A549 (cell line): ENCODE measurements around the gene GPR55. TPM values are rescaled to one million over a fixed set of nuclear protein-coding genes. Genes with fewer than 3 reads are reported as not detected.

ENCODE experiments used
- ATAC-seq, 2 experiments: fragments of 200-7000 bp in 1 of 2; fragments of >200 bp in 1 of 2; cut with Nextera tagmentation in 1 of 2; cut with Tn5 transposase in 1 of 2; 3 replicates each; pipeline versions ENCODE4 v1.8.0 to v1.9.1; 2018 to 2020; ENCODE audit warnings: mild to moderate bottlenecking in 1 of 2, moderate library complexity in 1 of 2
- CTCF ChIA-PET: fragments of 300-600 bp; sonication (Branson Sonifier 250); formaldehyde crosslinking; extraction: SDS; loops from one replicate; lab custom pipeline; 2021; ENCODE audit warnings: antibody characterized with exemption, inconsistent platforms; lab: Yijun Ruan, JAX
- POLR2A ChIA-PET: fragments of 350-600 bp; formaldehyde crosslinking; extraction: SDS; loops from one replicate; lab custom pipeline; 2021; ENCODE audit warnings: antibody characterized with exemption, inconsistent platforms; lab: Yijun Ruan, JAX
- DNase-seq, 2 experiments: peaks; one replicate each; pipeline versions ENCODE4 v3.0.0 to v3.0.0-alpha.2; 2011 to 2016; ENCODE audit warnings: low read depth in 1 of 2, low spot score in 1 of 2
- FAIRE-seq: peaks from 2 replicates; lab custom pipeline; 2011; peaks lifted over from hg19 to GRCh38; lab: Jason Lieb, UNC
- H3K27ac ChIP-seq, 2 experiments: fragments of >200 bp; sonication (Bioruptor Twin); formaldehyde crosslinking; 3 replicates each; pipeline ENCODE4 v1.5.1; 2016 to 2017
- H3K4me1 ChIP-seq: fragments of >200 bp; sonication (Bioruptor Twin); formaldehyde crosslinking; 3 replicates; pipeline ENCODE4 v1.6.1; 2016
- H3K4me2 ChIP-seq: fragments of >200 bp; sonication (Bioruptor Twin); formaldehyde crosslinking; 3 replicates; pipeline ENCODE4 v1.6.1; 2016
- H3K4me3 ChIP-seq: fragments of >200 bp; sonication (Bioruptor Twin); formaldehyde crosslinking; 3 replicates; pipeline ENCODE4 v1.5.1; 2016
- H3K9me3 ChIP-seq: fragments of >200 bp; sonication (Bioruptor Twin); formaldehyde crosslinking; 3 replicates; pipeline ENCODE4 v1.6.1; 2016
- BCL3 ChIP-seq: fragments of >200 bp; sonication (Bioruptor Twin); formaldehyde crosslinking; IDR thresholded peaks from 3 replicates; pipeline ENCODE4 v1.6.1; 2016
- BHLHE40 ChIP-seq: IDR thresholded peaks from 2 replicates; pipeline ENCODE4 v1.6.1; 2012; ENCODE audit warnings: low read depth, low read length, inconsistent platforms
- CBX2 ChIP-seq: fragments of 200-600 bp; sonication (generic); IDR thresholded peaks from 2 replicates; pipeline ENCODE4 v1.6.1; 2016; ENCODE audit warnings: low read depth, mild to moderate bottlenecking, borderline replicate concordance
- E2F6 ChIP-seq: IDR thresholded peaks from 2 replicates; pipeline ENCODE4 v1.6.1; 2012; ENCODE audit warnings: low read depth, borderline replicate concordance
- EHF ChIP-seq: fragments of 250-450 bp; sonication (Bioruptor Pico); IDR thresholded peaks from 2 replicates; pipeline ENCODE4 v1.5.0; 2020; ENCODE audit warnings: mild to moderate bottlenecking
- ESRRA ChIP-seq: fragments of 150-350 bp; IDR thresholded peaks from 2 replicates; pipeline ENCODE4 v1.6.1; 2014; ENCODE audit warnings: mild to moderate bottlenecking, low read length, borderline replicate concordance
- FOSL2 ChIP-seq, 2 experiments: fragments of 450-650 bp in 1 of 2; fragments of >200 bp in 1 of 2; sonication (Bioruptor Twin) in 1 of 2; formaldehyde crosslinking; IDR thresholded peaks; 2 replicates each; pipeline versions ENCODE4 v1.5.0 to v1.6.1; 2016 to 2020; ENCODE audit warnings: mild to moderate bottlenecking in 1 of 2, moderate library complexity in 1 of 2
- HES2 ChIP-seq: fragments of >200 bp; sonication (Bioruptor Twin); formaldehyde crosslinking; IDR thresholded peaks from 2 replicates; pipeline ENCODE4 v1.6.1; 2016
- HMGXB4 ChIP-seq: fragments of 250-450 bp; sonication (Bioruptor Pico); IDR thresholded peaks from 2 replicates; pipeline ENCODE4 v1.5.0; 2021; ENCODE audit warnings: mild to moderate bottlenecking, moderate library complexity, borderline replicate concordance
- HOXB13 ChIP-seq: fragments of 250-450 bp; sonication (Bioruptor Pico); IDR thresholded peaks from 2 replicates; pipeline ENCODE4 v1.5.0; 2020; ENCODE audit warnings: low read depth, mild to moderate bottlenecking, moderate library complexity
- HOXB5 ChIP-seq: fragments of 250-450 bp; sonication (Bioruptor Pico); IDR thresholded peaks from 2 replicates; pipeline ENCODE4 v1.5.0; 2020; ENCODE audit warnings: mild to moderate bottlenecking, moderate library complexity
- JUN ChIP-seq, 2 experiments: fragments of >200 bp; sonication (Bioruptor Twin); formaldehyde crosslinking; IDR thresholded peaks; 2 replicates in 1 of 2; 3 replicates in 1 of 2; pipeline ENCODE4 v1.6.1; 2016 to 2017
- JUNB ChIP-seq: fragments of >200 bp; sonication (Bioruptor Twin); formaldehyde crosslinking; IDR thresholded peaks from 2 replicates; pipeline ENCODE4 v1.6.1; 2016
- MAX ChIP-seq: IDR thresholded peaks from 2 replicates; pipeline ENCODE4 v1.6.1; 2012
- MYC ChIP-seq: IDR thresholded peaks from 2 replicates; pipeline ENCODE4 v1.6.1; 2012; ENCODE audit warnings: mild to moderate bottlenecking, inconsistent platforms, low read length, improper control_type of control experiment, borderline replicate concordance
- POLR2AphosphoS2 ChIP-seq: conservative IDR thresholded peaks from 2 replicates; pipeline ENCODE4 v1.6.1; 2012; ENCODE audit warnings: low read length, improper control_type of control experiment, inconsistent platforms
- RCOR1 ChIP-seq: fragments of 150-350 bp; IDR thresholded peaks from 2 replicates; pipeline ENCODE4 v1.6.1; 2014; ENCODE audit warnings: antibody characterized with exemption, low read length, low read depth
- SMC3 ChIP-seq: fragments of >200 bp; sonication (Bioruptor Twin); formaldehyde crosslinking; IDR thresholded peaks from 3 replicates; pipeline ENCODE4 v1.6.1; 2018; ENCODE audit warnings: inconsistent platforms
- USF2 ChIP-seq: fragments of 450-650 bp; IDR thresholded peaks from 2 replicates; pipeline ENCODE4 v1.6.1; 2014; ENCODE audit warnings: antibody characterized with exemption
- ZSCAN20 ChIP-seq: fragments of 250-450 bp; sonication (Bioruptor Pico); IDR thresholded peaks from 2 replicates; pipeline ENCODE4 v1.8.0; 2022; ENCODE audit warnings: mild to moderate bottlenecking, moderate library complexity
- WGBS: methylation state at CpG from one replicate; pipeline ENCODE4 v1.1.6; 2017; ENCODE audit errors: missing lambda C conversion rate; 5-methylcytosine and 5-hydroxymethylcytosine counted together
- polyA plus RNA-seq, 4 experiments: library from polyadenylated mRNA; depleted of rRNA in 3 of 4; stranded (reverse); fragments of >200 nt; fragmentation: RNase III in 1 of 4; extraction: RNeasy Plus Mini Kit Qiagen cat#74134 plus additional on column Dnase treatment in 1 of 4; gene quantifications; 2 replicates in 3 of 4; 3 replicates in 1 of 4; pipeline ENCODE4 v1.2.3, GENCODE V29; 2011 to 2017

GPR55 gene
- polyA plus RNA-seq, 2 of the 4 experiments (the other 2 are of a cell fraction) = not detected

GRCh38 chr2:230878599-230879188 lies 46.3 kb downstream of the GPR55 start:
- Histone ChIP-seq H3K4me1 (no peaks in the 10 kb centered on the region), H3K4me3 (no peak overlapping the region), H3K4me2 (no peak overlapping the region), H3K27ac (no peak overlapping the region), H3K9me3 (no peaks in the 10 kb centered on the region)
- ChIA-PET POLR2A (no interaction called here), CTCF (interaction anchor here (0.6 to 1.2 kb wide), 7 partner anchors 12 to 109 kb away, joined by 3 to 6 read pairs (median 3); no protein-coding TSS in a partner anchor)
- TF ChIP-seq MAX (no peak), FOSL2 (IDR thresholded peaks at IDR 0.05) (no peak), FOSL2 (CRISPR knock-in tag; IDR thresholded peaks at IDR 0.05) (no peak), USF2 (no peak), ESRRA (no peak), SMC3 (no peak), JUNB (no peak)
- DNase-seq (no peak), FAIRE-seq (no peak), ATAC-seq (no peak)
- 74% methylated on average over 10 of the region's 10 CpGs for WGBS

- Histone ChIP-seq H3K9me3 (no peaks in the 10 kb centered on the region), H3K4me1 (no peaks in the 10 kb centered on the region), H3K4me3 (no peak overlapping the region), H3K4me2 (no peak overlapping the region), H3K27ac (no peak overlapping the region)
- DNase-seq (no peak), ATAC-seq (no peak), FAIRE-seq (no peak)
- ChIA-PET POLR2A (no interaction called here), CTCF (interaction anchor here (0.9 to 1.2 kb wide), 5 partner anchors 15 to 109 kb away, joined by 3 to 6 read pairs (median 4); no protein-coding TSS in a partner anchor)
- 91% methylated on average over 15 of the region's 20 CpGs for WGBS
- TF ChIP-seq ZSCAN20 (CRISPR knock-in tag) (no peak), JUN (IDR thresholded peaks at IDR 0.05) (no peak), MYC (no peak), BHLHE40 (no peak), HES2 (no peak), RCOR1 (no peak), CBX2 (no peak), HOXB5 (CRISPR knock-in tag) (no peak), MAX (no peak), USF2 (no peak), E2F6 (no peak), POLR2AphosphoS2 (no peak), HMGXB4 (no peak), BCL3 (no peak), HOXB13 (CRISPR knock-in tag) (no peak), EHF (CRISPR knock-in tag) (no peak)
These were observed 47.1 kb downstream of the GPR55 start for GRCh38 chr2:230877759-230878598.
